Measurements from ENCODE around the gene CAST. TPM values are rescaled to one million over a fixed set of nuclear protein-coding genes. Genes with fewer than 3 reads are reported as not detected.

Gene CAST
- polyA plus RNA-seq, 2 of the 4 experiments (the other 2 are of a cell fraction) = 163 to 257 TPM

DNA sequence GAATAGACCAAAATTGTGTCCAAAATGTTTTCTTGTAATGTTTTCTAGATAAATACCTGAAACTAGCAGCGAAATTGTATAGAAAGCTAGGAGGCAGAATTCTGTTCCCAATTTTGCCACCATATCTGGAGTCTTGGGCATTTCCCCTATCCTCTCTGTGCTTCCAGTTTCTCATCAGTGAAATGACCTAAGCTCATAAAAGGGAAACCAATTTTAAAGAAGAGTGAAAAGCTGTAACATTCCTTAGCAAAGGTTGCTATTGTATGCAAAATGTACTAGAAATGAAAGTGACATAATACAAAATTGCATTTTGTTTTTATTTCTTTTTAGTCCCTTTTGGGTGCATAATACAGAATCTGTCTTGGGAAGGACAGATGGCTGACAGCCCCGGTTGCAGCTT is 36.8 kb upstream of the CAST start (continued):
- TF ChIP-seq FOSL2 (IDR thresholded peaks at IDR 0.05) = no peak
- no peak for TF ChIP-seq FOSL2 (CRISPR knock-in tag; IDR thresholded peaks at IDR 0.05)
- no peak for TF ChIP-seq TP53 (CRISPR knock-in tag; IDR thresholded peaks at IDR 0.05)

DNA sequence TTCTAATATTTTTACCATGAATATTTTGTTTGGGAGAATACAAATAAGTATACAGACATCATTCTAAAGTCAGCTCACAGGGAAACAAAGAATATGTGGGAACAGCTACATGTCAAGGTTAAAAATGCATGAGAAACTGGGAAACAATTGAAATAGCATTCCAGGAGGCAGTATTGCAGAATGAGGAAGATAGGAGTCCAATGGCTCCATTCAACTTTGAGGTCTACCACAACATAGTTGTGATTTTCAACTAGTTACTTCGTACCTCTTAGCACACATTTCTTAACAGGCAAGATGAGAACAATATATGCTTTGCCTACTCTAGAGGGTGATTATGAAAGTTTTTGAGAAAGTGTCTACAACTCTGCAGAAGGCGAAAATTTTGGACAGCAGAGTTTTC is 35.2 kb upstream of the CAST start:
- peak overlapping the region; percentile 74 for H3K4me2 ChIP-seq
- ATAC-seq (no peak), DNase-seq (ENCODE audit: low read depth in 1 of 2, low spot score in 1 of 2) (no peak), FAIRE-seq (no peak)
- TF ChIP-seq GATA3 (IDR thresholded peaks at IDR 0.05; ENCODE audit: borderline replicate concordance) (no peak), ZC3H11A (IDR thresholded peaks at IDR 0.05) (no peak), KDM5A (IDR thresholded peaks at IDR 0.05) (no peak), TFCP2L1 (CRISPR knock-in tag; IDR thresholded peaks at IDR 0.05) (no peak), RARB (CRISPR knock-in tag; IDR thresholded peaks at IDR 0.05) (no peak), MAFK (IDR thresholded peaks at IDR 0.05; ENCODE audit: partially characterized antibody) (no peak), POLR2AphosphoS2 (conservative IDR thresholded peaks at IDR 0.05; ENCODE audit: low read length) (no peak), CEBPB (IDR thresholded peaks at IDR 0.05) (no peak), ZFP36 (IDR thresholded peaks at IDR 0.05; ENCODE audit: borderline replicate concordance, partially characterized antibody) (no peak), ZSCAN20 (CRISPR knock-in tag; IDR thresholded peaks at IDR 0.05) (no peak), FOXS1 (CRISPR knock-in tag; IDR thresholded peaks at IDR 0.05) (no peak)
- TF ChIP-seq, protein P1, sequence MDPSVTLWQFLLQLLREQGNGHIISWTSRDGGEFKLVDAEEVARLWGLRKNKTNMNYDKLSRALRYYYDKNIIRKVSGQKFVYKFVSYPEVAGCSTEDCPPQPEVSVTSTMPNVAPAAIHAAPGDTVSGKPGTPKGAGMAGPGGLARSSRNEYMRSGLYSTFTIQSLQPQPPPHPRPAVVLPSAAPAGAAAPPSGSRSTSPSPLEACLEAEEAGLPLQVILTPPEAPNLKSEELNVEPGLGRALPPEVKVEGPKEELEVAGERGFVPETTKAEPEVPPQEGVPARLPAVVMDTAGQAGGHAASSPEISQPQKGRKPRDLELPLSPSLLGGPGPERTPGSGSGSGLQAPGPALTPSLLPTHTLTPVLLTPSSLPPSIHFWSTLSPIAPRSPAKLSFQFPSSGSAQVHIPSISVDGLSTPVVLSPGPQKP (IDR thresholded peaks at IDR 0.05; ENCODE audit: low read depth, low read length) = no peak
- TF ChIP-seq, protein P2, sequence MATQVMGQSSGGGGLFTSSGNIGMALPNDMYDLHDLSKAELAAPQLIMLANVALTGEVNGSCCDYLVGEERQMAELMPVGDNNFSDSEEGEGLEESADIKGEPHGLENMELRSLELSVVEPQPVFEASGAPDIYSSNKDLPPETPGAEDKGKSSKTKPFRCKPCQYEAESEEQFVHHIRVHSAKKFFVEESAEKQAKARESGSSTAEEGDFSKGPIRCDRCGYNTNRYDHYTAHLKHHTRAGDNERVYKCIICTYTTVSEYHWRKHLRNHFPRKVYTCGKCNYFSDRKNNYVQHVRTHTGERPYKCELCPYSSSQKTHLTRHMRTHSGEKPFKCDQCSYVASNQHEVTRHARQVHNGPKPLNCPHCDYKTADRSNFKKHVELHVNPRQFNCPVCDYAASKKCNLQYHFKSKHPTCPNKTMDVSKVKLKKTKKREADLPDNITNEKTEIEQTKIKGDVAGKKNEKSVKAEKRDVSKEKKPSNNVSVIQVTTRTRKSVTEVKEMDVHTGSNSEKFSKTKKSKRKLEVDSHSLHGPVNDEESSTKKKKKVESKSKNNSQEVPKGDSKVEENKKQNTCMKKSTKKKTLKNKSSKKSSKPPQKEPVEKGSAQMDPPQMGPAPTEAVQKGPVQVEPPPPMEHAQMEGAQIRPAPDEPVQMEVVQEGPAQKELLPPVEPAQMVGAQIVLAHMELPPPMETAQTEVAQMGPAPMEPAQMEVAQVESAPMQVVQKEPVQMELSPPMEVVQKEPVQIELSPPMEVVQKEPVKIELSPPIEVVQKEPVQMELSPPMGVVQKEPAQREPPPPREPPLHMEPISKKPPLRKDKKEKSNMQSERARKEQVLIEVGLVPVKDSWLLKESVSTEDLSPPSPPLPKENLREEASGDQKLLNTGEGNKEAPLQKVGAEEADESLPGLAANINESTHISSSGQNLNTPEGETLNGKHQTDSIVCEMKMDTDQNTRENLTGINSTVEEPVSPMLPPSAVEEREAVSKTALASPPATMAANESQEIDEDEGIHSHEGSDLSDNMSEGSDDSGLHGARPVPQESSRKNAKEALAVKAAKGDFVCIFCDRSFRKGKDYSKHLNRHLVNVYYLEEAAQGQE (IDR thresholded peaks at IDR 0.05) = no peak
- TF ChIP-seq, protein P3, sequence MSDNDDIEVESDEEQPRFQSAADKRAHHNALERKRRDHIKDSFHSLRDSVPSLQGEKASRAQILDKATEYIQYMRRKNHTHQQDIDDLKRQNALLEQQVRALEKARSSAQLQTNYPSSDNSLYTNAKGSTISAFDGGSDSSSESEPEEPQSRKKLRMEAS (IDR thresholded peaks at IDR 0.05) = no peak
- 90% methylated on average over 2 of the region's 2 CpGs for WGBS (ENCODE audit: missing lambda C conversion rate)
- POLR2A ChIA-PET = interaction anchor here (1.3 kb wide), 1 partner anchor 36 kb away, joined by 6 read pairs; the partner anchor contains the start of gene CAST
- CTCF ChIA-PET = interaction anchor here (1.5 to 2.6 kb wide), 3 partner anchors 9 to 62 kb away, joined by 3 to 13 read pairs (median 6); no protein-coding TSS in a partner anchor
- H3K27ac ChIP-seq = peak overlapping the region; percentile 56 to 62
- no peaks in the 10 kb centered on the region for H3K9me3 ChIP-seq
- peaks cover 58% of the 10 kb centered on the region for H3K4me1 ChIP-seq
- no peak overlapping the region for H3K4me3 ChIP-seq

DNA sequence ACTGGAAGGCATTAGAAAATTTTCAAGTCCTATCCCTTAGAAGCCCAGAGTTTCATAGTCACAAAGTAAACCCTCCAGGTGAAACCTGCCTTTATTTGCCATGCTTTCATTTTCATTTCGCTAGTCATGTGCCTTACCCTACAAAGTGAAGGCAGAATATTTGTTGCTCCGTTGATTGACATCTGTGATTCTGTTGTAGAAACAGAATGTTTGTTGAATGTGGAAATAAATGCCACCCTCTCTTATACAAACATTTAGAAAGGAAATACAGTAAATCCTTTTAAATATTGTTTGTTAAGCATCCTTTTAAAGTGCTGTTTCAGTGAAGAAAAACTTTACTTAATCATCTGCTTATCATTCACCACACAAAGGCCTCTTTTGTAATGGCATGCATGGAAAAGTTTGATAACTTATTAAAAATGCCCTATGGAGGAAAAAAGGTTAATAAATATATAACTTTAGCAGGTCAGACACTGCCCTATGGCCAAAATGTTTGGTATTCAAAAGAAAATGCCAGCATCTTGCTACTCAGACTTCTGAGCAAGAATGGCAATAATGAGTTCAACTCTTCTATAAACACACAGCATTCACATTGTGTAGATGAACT is 34.3 kb upstream of the CAST start:
- ChIA-PET CTCF (interaction anchor here (2.0 to 2.4 kb wide), 2 partner anchors 10 to 60 kb away, joined by 5 to 6 read pairs; no protein-coding TSS in a partner anchor), POLR2A (interaction anchor here (1.3 kb wide), 1 partner anchor 35 kb away, joined by 6 read pairs; the partner anchor contains the start of gene CAST)
- Histone ChIP-seq H3K9me3 (no peaks in the 10 kb centered on the region), H3K4me2 (peak overlapping the region; percentile 74), H3K4me1 (peaks cover 58% of the 10 kb centered on the region), H3K27ac (peak overlapping the region; percentile 62 to 77), H3K4me3 (no peak overlapping the region; the same call in 2 of the 3 replicates)
- ATAC-seq (peak; percentile 61 to 81; a peak in 5 of 6 replicates), FAIRE-seq (peak; percentile 32), DNase-seq (ENCODE audit: low read depth in 1 of 2, low spot score in 1 of 2) (peak; percentile 24 to 78)
- TF ChIP-seq JUN (IDR thresholded peaks at IDR 0.05) (peak; percentile 36 to 38; a peak in 1 of 5 replicates), GATA3 (IDR thresholded peaks at IDR 0.05; ENCODE audit: borderline replicate concordance) (peak; percentile 60), EP300 (IDR thresholded peaks at IDR 0.05) (peak; percentile 55 to 79; a peak in 4 of 5 replicates), CEBPB (IDR thresholded peaks at IDR 0.05) (peak; percentile 52 to 53; a peak in 3 of 4 replicates), JUNB (IDR thresholded peaks at IDR 0.05) (peak; percentile 45)
- TF ChIP-seq, protein P3 (IDR thresholded peaks at IDR 0.05) = no peak
- 4% methylated on average over 2 of the region's 2 CpGs for WGBS (ENCODE audit: missing lambda C conversion rate)
